GM19035 (cell line): ENCODE results near the gene CDHR1.
A peak's percentile ranks its signal among the peaks of the same experiment; 100 is the strongest.
"Not testable (repeated sequence)": the region's sequence is repeated elsewhere in the genome, so short reads cannot be mapped to it uniquely, and the experiment has no call there.

Experiments
- ATAC-seq: cut with Tn5 transposase; IDR thresholded peaks from one replicate; pipeline ENCODE4 v1.9.1; 2021; ENCODE audit not compliant: unreplicated experiment

The CDHR1 gene

GRCh38 chr10:84173501-84173929, 20.8 kb upstream of the CDHR1 start, which contains the start of gene GPR15LG:
Gene GPR15LG, plus strand, starts transcription at chr10:84173801. Its CDS starts 51 bp downstream, at chr10:84173852.
- peak; percentile 37 for ATAC-seq

DNA sequence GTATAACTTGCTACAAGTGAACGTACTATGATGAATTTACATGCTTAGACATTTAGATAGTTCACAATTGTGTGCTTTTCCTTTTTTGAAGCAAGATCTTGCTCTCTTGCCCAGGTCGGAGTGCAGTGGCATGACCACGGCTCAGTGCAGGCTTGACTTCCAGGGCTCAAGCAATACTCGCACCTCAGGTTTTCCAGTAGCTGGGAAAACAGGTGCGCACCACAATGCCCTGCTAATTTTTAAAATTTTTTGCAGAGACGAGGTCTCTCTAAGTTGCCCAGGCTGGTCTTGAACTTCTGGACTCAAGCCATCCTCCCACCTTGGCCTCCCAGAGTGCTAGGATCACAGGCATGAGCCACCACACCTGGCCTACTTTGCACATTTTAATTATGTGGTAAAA, 18.9 kb upstream of the CDHR1 start:
- ATAC-seq = no peak

DNA sequence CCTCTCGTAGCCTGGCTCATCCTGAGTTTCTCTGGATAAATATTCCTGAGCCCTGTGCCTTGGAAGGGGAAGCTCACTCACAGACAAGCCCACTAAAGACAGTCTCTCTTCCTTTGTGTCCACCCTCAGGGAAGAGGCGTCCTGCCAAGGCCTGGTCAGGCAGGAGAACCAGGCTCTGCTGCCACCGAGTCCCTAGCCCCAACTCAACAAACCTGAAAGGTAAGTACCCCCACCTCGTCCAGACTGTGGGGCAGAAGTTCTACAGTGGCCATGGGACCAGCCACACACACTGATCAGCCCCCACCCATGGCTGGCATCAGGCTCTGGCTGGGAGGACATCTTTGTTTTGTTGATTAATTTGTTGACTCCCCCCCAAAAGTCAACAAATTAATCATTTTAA, 18.0 kb upstream of the CDHR1 start:
- ATAC-seq = no peak

GRCh38 chr10:84176836-84177474, 17.4 kb upstream of the CDHR1 start:
- ATAC-seq = no peak

DNA sequence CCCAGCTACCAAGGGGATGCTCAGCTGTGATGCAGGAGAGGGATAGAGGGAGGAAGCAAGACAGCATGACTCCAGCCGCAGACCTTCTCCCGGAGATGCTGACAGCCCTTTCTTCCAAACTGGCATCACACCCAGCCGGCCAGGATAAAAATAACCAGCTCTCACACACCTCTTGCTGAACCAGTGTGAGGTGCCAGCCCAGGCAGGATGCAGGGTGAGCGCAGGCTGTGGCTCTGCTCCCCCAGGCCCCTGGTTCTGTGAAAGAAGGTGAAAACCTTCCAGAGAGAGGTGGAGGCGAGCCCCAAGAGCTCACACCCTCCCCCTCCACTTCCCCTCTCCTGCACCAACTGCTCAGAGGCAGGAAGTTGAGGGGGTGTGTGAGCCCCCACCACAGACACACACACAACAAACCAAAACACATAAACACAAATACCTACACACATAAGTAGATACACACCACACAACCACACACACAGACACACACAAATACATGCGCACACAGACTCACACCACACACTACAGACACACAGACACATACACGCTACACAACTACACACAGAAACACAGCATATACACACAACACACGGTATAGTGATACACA, 16.7 kb upstream of the CDHR1 start:
- ATAC-seq = peak; percentile 48

DNA sequence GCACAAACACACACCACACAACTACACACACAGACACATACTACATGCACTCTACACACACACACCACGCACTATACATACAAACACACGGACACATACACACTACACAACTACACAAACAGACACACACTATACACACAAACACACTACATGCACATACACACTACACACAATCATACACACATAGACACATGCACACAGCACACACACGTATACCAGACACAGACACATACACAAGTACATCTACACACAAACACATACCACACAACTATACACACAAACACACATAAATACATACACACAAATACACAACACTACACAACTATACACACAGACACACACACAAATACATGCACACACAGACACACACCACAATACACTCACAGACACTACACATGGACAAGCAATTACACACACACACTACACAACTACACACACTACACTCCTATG, 16.2 kb upstream of the CDHR1 start:
- no peak for ATAC-seq

- ATAC-seq = peak; percentile 79
Observed at GRCh38 chr10:84179059-84179710, 15.2 kb upstream of the CDHR1 start.

DNA sequence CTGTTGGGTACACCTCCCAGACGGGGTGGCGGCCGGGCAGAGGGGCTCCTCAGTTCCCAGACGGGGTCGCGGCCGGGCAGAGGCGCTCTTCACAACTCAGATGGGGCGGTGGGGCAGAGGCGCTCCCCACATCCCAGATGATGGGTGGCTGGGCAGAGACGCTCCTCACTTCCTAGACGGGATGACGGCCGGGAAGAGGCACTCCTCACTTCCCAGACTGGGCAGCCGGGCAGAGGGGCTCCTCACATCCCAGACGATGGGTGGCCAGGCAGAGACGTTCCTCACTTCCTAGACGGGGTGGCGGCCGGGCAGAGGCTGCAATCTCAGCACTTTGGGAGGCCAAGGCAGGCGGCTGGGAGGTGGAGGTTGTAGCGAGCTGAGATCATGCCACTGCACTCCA, 14.0 kb upstream of the CDHR1 start:
- not testable (repeated sequence) for ATAC-seq

DNA sequence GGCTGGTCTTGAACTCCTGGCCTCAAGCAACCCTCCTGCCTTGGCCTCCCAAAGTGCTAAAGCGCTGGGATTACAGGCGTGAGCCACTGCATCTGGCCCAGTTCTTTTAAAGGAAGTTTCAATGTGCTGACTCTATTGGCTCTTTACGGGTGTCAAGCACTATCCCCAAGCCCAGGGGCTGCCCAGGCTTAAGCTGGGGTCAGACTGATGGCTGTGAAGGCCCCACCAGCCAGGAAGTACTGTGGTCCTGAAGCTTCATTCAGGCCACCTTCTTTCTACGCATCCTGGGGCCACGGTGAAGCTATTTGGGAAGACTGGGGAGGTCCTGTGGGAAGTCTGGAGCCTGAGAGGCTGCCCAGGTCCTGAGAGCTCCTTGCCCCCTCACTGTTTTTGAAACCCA, 12.7 kb upstream of the CDHR1 start:
- no peak for ATAC-seq

GRCh38 chr10:84184517-84184916, 9.8 kb upstream of the CDHR1 start:
- no peak for ATAC-seq

DNA sequence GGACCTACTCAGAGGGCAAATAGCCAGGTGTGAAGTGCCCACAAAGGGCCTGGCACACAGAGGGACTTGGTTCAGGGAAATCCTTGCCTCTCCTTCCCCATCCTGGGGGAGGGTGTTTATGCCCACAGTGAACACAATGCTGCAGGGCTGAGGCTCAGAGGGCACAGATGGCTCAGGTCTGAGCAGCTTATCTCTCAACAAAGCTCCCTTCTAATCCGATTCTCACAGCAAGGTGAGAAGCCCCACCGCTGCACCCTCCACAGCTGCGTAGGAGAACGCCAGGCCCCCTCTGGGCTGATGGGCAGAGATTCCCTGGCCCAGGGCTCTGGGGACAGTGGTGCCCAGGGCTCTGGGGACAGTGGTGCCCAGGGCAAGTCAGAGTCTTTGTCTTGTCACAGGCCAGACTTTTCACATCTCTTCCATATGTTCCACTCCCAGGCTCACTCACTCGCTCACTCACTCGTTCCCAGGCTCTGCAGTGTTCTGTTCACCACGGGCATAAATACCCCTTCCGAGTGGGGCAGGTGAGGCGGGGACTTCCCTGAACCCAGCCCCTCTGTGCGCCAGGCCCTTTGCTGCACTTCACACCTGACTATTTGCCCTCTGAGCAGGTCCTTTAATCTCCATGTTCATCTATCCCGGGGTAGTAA, 8.7 kb upstream of the CDHR1 start:
- ATAC-seq = no peak

- ATAC-seq = no peak
Observed at GRCh38 chr10:84188815-84189214, 5.5 kb upstream of the CDHR1 start.

- ATAC-seq = no peak
Observed at GRCh38 chr10:84190621-84191020, 3.7 kb upstream of the CDHR1 start.

DNA sequence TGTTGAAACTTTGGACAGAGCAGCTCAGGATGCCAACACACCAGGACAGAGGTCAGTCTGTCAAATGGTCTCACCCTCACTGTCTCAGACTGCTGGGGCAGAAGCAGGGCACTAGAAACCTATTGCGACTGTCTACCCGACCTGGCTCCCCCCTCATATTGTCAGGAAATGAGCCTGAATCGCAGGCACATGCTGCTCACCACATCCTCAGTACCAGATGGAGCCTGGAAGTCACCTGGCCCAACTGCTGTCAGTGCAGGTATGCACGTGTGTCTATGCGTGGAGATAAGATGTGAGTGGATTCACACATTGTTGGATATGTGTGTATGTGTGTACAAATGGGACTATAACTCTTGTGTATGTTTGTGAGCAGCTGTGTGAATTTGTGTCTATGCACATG, 3.2 kb upstream of the CDHR1 start:
- ATAC-seq = no peak

DNA sequence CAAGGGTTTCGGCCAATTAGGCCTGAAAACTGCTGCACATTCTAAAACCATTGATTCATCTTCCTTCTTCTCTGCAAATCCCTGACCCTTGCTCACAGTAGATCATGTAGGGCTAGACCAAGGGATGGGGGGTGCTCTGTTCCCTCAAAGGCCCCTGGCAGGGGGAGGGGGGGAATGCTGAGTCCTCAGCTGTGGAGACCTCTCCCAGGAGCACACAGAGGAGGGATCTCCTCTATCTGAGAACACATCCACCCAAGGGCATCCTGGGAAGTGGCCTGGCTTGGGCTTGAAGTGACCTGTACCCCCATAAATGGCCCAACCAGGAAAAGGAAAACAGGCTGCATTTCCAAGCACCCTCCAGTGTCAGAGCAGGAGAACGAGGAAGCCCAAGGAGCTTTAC, 1.0 kb upstream of the CDHR1 start:
- ATAC-seq = no peak

GRCh38 chr10:84193846-84194423, 402 bp upstream of the CDHR1 start:
- no peak for ATAC-seq

DNA sequence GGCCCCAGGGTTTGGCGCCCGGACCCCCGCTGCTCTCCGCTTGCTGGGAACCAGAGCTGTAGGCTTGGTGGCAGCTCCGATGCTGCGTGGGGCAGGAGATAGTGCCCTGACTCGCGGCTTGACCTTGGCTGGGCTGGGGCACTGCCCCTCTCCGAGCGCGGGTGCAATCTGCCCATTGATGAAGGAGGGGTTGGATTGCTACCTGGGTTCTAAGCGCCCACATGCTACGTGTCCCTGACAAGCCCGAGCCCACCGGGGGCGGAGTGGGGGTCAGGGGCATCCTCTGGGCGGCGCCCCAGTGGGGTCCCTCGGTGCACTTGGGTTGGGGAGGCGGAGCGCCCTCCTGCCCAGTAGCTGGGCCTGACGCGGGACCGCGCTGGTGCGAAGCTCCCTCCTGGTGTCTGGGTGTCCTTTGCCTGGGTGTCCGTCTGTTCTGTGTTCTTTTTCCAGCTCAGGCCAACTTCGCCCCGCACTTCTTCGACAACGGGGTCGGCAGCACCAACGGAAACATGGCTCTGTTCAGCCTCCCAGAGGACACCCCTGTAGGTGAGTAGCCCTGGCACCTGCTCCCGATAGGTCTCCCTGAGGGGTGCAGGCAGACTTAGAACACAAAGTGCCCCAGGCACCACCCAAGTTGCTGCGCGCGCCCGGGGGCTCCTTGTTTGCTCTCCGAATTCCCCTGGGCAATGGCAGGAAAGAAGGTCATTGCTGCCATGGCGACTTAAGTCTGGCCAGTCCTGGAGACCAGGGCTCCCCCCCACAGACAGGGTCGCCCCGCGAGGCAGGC, 900 bp downstream of the CDHR1 start:
- peak; percentile 15 for ATAC-seq

DNA sequence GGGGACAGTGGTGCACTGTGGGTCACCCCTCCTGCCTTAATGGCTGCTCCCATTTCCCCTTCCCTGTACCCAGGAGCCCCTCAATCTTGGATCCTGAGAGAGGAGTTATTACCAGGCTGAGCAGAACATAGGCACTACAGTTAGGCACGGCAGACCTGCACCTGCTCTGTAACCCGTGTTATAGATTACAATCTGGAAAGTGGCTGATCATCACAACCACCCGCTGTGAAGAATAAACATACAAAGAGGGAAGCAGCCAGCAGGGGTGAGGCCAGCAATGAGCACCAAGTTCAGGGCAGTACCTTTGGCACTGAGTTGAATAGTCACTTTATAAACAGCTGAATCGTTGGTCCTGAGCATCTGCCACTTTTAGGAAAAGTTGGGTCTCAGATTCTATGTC, 1.7 kb downstream of the CDHR1 start:
- no peak for ATAC-seq

GRCh38 chr10:84196941-84197340, 2.6 kb downstream of the CDHR1 start:
- no peak for ATAC-seq

GRCh38 chr10:84197643-84198042, 3.3 kb downstream of the CDHR1 start:
- no peak for ATAC-seq
